Measurements from ENCODE around the gene PAQR5. TPM values are rescaled to one million over a fixed set of nuclear protein-coding genes. Genes with fewer than 3 reads are reported as not detected.

Gene PAQR5
- total and polyA plus RNA-seq, 9 of the 15 experiments (the other 6 are each of a cell fraction or from before 2014, with no cell fraction given): 0.04 to 0.08 TPM; not detected in 7

DNA sequence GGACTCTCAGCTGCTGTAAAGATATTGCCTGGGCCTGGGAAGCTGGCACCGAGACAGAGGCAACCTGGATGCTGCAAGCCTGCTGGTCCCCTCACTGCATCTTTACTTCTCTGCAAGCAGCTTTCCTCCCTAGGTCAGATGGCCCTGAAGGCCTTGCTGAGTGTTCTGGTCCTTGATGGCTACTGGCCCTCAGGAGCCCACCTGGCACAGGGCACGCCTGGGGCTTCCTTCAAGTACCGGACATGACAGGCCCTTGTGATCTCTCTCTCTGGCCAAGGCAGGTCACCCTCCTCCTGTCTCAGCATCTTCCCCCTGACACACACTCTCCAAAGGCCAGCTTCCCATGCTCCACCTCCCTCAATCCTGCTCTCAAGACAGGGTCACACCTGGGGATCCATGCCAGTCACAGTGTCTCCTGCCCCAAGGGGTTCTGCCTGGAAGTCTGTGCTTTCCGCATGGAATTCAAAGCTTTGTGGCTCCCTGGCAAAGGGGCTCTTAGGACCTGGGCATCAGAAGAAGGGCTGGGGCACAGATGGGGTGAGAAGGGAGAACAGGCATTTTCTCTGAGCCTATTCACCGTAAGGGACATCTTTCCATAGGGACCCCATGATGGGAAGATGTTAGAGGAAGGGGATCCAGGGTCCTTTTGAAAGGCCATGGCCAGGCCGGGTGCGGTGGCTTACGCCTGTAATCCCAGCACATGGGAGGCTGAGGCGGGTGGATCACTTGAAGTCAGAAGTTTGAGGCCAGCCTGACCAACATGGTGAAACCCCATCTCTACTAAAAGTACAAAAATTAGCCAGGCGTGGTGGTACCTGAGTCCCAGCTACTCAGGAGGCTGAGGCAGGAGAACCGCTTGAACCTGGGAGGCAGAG is 4.7 kb upstream of the PAQR5 start (continued):
- TF ChIP-seq, protein P1, sequence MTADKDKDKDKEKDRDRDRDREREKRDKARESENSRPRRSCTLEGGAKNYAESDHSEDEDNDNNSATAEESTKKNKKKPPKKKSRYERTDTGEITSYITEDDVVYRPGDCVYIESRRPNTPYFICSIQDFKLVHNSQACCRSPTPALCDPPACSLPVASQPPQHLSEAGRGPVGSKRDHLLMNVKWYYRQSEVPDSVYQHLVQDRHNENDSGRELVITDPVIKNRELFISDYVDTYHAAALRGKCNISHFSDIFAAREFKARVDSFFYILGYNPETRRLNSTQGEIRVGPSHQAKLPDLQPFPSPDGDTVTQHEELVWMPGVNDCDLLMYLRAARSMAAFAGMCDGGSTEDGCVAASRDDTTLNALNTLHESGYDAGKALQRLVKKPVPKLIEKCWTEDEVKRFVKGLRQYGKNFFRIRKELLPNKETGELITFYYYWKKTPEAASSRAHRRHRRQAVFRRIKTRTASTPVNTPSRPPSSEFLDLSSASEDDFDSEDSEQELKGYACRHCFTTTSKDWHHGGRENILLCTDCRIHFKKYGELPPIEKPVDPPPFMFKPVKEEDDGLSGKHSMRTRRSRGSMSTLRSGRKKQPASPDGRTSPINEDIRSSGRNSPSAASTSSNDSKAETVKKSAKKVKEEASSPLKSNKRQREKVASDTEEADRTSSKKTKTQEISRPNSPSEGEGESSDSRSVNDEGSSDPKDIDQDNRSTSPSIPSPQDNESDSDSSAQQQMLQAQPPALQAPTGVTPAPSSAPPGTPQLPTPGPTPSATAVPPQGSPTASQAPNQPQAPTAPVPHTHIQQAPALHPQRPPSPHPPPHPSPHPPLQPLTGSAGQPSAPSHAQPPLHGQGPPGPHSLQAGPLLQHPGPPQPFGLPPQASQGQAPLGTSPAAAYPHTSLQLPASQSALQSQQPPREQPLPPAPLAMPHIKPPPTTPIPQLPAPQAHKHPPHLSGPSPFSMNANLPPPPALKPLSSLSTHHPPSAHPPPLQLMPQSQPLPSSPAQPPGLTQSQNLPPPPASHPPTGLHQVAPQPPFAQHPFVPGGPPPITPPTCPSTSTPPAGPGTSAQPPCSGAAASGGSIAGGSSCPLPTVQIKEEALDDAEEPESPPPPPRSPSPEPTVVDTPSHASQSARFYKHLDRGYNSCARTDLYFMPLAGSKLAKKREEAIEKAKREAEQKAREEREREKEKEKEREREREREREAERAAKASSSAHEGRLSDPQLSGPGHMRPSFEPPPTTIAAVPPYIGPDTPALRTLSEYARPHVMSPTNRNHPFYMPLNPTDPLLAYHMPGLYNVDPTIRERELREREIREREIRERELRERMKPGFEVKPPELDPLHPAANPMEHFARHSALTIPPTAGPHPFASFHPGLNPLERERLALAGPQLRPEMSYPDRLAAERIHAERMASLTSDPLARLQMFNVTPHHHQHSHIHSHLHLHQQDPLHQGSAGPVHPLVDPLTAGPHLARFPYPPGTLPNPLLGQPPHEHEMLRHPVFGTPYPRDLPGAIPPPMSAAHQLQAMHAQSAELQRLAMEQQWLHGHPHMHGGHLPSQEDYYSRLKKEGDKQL (CRISPR knock-in tag; IDR thresholded peaks at IDR 0.05; ENCODE audit: borderline replicate concordance): no peak
- TF ChIP-seq PHTF2 (CRISPR knock-in tag; IDR thresholded peaks at IDR 0.05) (no peak), SOX6 (IDR thresholded peaks at IDR 0.05) (no peak), TEAD4 (IDR thresholded peaks at IDR 0.05; ENCODE audit: low read length) (no peak), TEAD4 (CRISPR knock-in tag; IDR thresholded peaks at IDR 0.05; ENCODE audit: borderline replicate concordance) (no peak), ZNF79 (CRISPR knock-in tag; IDR thresholded peaks at IDR 0.05; ENCODE audit: low read depth) (no peak), HMGN3 (IDR thresholded peaks at IDR 0.05; ENCODE audit: borderline replicate concordance, extremely low read depth, insufficient read length, low read depth, low read length) (no peak), ZNF431 (CRISPR knock-in tag; IDR thresholded peaks at IDR 0.05) (no peak), ZNF830 (CRISPR knock-in tag; IDR thresholded peaks at IDR 0.05) (no peak), ZNF121 (CRISPR knock-in tag; conservative IDR thresholded peaks at IDR 0.05) (no peak), TCF7 (IDR thresholded peaks at IDR 0.05; ENCODE audit: borderline replicate concordance) (no peak), RBM22 (IDR thresholded peaks at IDR 0.05; ENCODE audit: low read depth, low read length, poor library complexity, severe bottlenecking) (no peak), TAF15 (IDR thresholded peaks at IDR 0.05; ENCODE audit: low read depth, low read length) (no peak), PRMT5 (CRISPR knock-in tag; IDR thresholded peaks at IDR 0.05) (no peak)
- TF ChIP-seq, protein P2, sequence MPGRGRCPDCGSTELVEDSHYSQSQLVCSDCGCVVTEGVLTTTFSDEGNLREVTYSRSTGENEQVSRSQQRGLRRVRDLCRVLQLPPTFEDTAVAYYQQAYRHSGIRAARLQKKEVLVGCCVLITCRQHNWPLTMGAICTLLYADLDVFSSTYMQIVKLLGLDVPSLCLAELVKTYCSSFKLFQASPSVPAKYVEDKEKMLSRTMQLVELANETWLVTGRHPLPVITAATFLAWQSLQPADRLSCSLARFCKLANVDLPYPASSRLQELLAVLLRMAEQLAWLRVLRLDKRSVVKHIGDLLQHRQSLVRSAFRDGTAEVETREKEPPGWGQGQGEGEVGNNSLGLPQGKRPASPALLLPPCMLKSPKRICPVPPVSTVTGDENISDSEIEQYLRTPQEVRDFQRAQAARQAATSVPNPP (IDR thresholded peaks at IDR 0.05; ENCODE audit: borderline replicate concordance, insufficient read depth, insufficient read length): no peak
- TF ChIP-seq, protein P3, sequence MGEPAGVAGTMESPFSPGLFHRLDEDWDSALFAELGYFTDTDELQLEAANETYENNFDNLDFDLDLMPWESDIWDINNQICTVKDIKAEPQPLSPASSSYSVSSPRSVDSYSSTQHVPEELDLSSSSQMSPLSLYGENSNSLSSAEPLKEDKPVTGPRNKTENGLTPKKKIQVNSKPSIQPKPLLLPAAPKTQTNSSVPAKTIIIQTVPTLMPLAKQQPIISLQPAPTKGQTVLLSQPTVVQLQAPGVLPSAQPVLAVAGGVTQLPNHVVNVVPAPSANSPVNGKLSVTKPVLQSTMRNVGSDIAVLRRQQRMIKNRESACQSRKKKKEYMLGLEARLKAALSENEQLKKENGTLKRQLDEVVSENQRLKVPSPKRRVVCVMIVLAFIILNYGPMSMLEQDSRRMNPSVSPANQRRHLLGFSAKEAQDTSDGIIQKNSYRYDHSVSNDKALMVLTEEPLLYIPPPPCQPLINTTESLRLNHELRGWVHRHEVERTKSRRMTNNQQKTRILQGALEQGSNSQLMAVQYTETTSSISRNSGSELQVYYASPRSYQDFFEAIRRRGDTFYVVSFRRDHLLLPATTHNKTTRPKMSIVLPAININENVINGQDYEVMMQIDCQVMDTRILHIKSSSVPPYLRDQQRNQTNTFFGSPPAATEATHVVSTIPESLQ (CRISPR knock-in tag; IDR thresholded peaks at IDR 0.05): no peak
- TF ChIP-seq, protein P4, sequence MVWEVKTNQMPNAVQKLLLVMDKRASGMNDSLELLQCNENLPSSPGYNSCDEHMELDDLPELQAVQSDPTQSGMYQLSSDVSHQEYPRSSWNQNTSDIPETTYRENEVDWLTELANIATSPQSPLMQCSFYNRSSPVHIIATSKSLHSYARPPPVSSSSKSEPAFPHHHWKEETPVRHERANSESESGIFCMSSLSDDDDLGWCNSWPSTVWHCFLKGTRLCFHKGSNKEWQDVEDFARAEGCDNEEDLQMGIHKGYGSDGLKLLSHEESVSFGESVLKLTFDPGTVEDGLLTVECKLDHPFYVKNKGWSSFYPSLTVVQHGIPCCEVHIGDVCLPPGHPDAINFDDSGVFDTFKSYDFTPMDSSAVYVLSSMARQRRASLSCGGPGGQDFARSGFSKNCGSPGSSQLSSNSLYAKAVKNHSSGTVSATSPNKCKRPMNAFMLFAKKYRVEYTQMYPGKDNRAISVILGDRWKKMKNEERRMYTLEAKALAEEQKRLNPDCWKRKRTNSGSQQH (CRISPR knock-in tag; IDR thresholded peaks at IDR 0.05): no peak
